Parathyroid adenoma (tissue), 2 donors: ENCODE data around the gene GNB1.

Experiments used
- H2AFZ ChIP-seq: fragments of 300-600 bp; sonication (generic); one replicate; pipeline ENCODE4 v1.7.0; 2017; ENCODE audit warnings: antibody characterized with exemption, mild to moderate bottlenecking
- H3K27ac ChIP-seq: fragments of 300-600 bp; sonication (generic); one replicate; pipeline ENCODE4 v1.7.0; 2017
- H3K27me3 ChIP-seq: fragments of 300-600 bp; sonication (generic); one replicate; pipeline ENCODE4 v1.7.0; 2017; ENCODE audit warnings: low read length; ENCODE audit not compliant: control insufficient read depth, insufficient read depth
- H3K36me3 ChIP-seq: fragments of 300-600 bp; sonication (generic); one replicate; pipeline ENCODE4 v1.7.0; 2017; ENCODE audit warnings: low read length; ENCODE audit not compliant: control insufficient read depth, insufficient read depth
- H3K4me1 ChIP-seq: fragments of 300-600 bp; sonication (generic); one replicate; pipeline ENCODE4 v1.7.0; 2017; ENCODE audit warnings: control low read depth
- H3K4me2 ChIP-seq: fragments of 300-600 bp; sonication (generic); one replicate; pipeline ENCODE4 v1.7.0; 2017; ENCODE audit warnings: low read length
- H3K4me3 ChIP-seq: fragments of 300-600 bp; sonication (generic); one replicate; pipeline ENCODE4 v1.7.0; 2017; ENCODE audit warnings: low read depth, low read length
- H3K79me2 ChIP-seq: fragments of 300-600 bp; sonication (generic); one replicate; pipeline ENCODE4 v1.7.0; 2017; ENCODE audit warnings: control low read depth
- H3K9ac ChIP-seq: fragments of 300-600 bp; sonication (generic); one replicate; pipeline ENCODE4 v1.7.0; 2017; ENCODE audit warnings: mild to moderate bottlenecking
- H3K9me3 ChIP-seq: fragments of 300-600 bp; sonication (generic); one replicate; pipeline ENCODE4 v1.7.0; 2017; ENCODE audit warnings: low read length; ENCODE audit not compliant: control insufficient read depth
- TF ChIP-seq, protein P1 (sequence below): fragments of 300-600 bp; sonication (generic); IDR thresholded peaks from one replicate; pipeline ENCODE4 v1.7.0; 2017; ENCODE audit warnings: antibody characterized with exemption, mild to moderate bottlenecking
- donor health status: primary hyperparathyroidism.

Gene GNB1

GRCh38 chr1:1758692-1759455 is 132.0 kb downstream of the GNB1 start:
- Histone ChIP-seq H3K4me2 (peak overlapping the region; percentile 52), H3K79me2 (peaks cover 4% of the 10 kb centered on the region), H3K4me1 (no peaks in the 10 kb centered on the region), H3K27ac (no peak overlapping the region), H2AFZ (no peak overlapping the region), H3K4me3 (peak overlapping the region; percentile 28), H3K9ac (no peak overlapping the region), H3K27me3 (no peaks in the 10 kb centered on the region), H3K36me3 (no peaks in the 10 kb centered on the region), H3K9me3 (no peaks in the 10 kb centered on the region)
- TF ChIP-seq, protein P1, sequence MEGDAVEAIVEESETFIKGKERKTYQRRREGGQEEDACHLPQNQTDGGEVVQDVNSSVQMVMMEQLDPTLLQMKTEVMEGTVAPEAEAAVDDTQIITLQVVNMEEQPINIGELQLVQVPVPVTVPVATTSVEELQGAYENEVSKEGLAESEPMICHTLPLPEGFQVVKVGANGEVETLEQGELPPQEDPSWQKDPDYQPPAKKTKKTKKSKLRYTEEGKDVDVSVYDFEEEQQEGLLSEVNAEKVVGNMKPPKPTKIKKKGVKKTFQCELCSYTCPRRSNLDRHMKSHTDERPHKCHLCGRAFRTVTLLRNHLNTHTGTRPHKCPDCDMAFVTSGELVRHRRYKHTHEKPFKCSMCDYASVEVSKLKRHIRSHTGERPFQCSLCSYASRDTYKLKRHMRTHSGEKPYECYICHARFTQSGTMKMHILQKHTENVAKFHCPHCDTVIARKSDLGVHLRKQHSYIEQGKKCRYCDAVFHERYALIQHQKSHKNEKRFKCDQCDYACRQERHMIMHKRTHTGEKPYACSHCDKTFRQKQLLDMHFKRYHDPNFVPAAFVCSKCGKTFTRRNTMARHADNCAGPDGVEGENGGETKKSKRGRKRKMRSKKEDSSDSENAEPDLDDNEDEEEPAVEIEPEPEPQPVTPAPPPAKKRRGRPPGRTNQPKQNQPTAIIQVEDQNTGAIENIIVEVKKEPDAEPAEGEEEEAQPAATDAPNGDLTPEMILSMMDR = no peak

- Histone ChIP-seq H3K27me3 (no peaks in the 10 kb centered on the region), H3K4me1 (no peaks in the 10 kb centered on the region), H3K9ac (no peak overlapping the region), H3K79me2 (peaks cover 4% of the 10 kb centered on the region), H3K4me3 (no peak overlapping the region), H2AFZ (no peak overlapping the region), H3K36me3 (no peaks in the 10 kb centered on the region), H3K4me2 (no peak overlapping the region), H3K9me3 (no peaks in the 10 kb centered on the region), H3K27ac (no peak overlapping the region)
- TF ChIP-seq, protein P1 = no peak
These were observed 132.7 kb downstream of the GNB1 start for GRCh38 chr1:1758059-1758621.

- no peaks in the 10 kb centered on the region for H3K9me3 ChIP-seq
- H2AFZ ChIP-seq = no peak overlapping the region
- no peak overlapping the region for H3K27ac ChIP-seq
- no peak overlapping the region for H3K4me2 ChIP-seq
- no peaks in the 10 kb centered on the region for H3K27me3 ChIP-seq
- H3K4me3 ChIP-seq = no peak overlapping the region
- no peaks in the 10 kb centered on the region for H3K4me1 ChIP-seq
- no peaks in the 10 kb centered on the region for H3K36me3 ChIP-seq
- TF ChIP-seq, protein P1 = no peak
- peaks cover 4% of the 10 kb centered on the region for H3K79me2 ChIP-seq
- no peak overlapping the region for H3K9ac ChIP-seq
These were observed 133.3 kb downstream of the GNB1 start for GRCh38 chr1:1757422-1758058.

DNA sequence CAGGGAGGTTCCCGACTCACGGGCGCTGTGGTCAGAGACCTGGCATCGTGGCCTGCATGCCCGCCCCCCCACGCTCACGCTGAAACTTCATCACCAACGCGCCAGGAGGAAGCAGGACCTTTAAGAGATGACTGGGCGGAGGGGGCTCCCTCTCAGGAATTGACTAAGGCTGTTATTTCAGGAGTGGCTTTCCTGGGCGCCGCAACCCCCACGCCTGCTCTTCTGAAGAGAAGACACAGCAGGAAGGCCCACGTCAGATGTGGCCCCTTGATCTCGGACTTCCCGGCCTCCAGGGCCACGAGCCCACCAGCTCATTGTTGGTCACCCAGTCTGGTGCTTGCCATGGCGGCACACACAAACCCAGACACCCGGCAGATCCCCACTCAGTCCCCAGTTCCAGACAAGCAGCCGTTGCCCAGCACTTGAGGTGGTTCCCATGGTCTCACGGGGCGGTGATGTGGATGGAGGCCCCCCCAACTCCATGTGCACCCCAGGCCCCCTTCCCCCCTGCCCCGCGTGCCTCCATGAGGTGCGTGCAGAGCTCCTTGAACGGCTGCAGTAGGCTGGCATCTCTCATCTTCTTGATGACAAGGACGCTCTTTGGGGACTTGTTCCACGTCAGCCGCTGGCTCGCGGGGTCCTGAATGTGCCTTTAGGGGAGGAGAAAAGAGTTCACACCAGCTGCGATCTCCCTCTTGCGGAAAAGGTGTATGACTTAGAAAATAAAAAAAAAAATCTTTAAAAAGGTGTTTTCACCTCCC is 134.0 kb downstream of the GNB1 start:
- Histone ChIP-seq H3K4me3 (no peak overlapping the region), H3K36me3 (no peaks in the 10 kb centered on the region), H3K27ac (no peak overlapping the region), H3K4me2 (no peak overlapping the region), H3K9ac (no peak overlapping the region), H3K79me2 (peaks cover 4% of the 10 kb centered on the region), H2AFZ (no peak overlapping the region), H3K4me1 (no peaks in the 10 kb centered on the region), H3K9me3 (no peaks in the 10 kb centered on the region), H3K27me3 (no peaks in the 10 kb centered on the region)
- TF ChIP-seq, protein P1 = no peak
